Effector memory CD4-positive, alpha-beta T cell (primary cell): ENCODE measurements around the gene HSBP1.

ENCODE experiments used
- DNase-seq, 3 donors: peaks; one replicate each; pipeline ENCODE4 v3.0.0-alpha.2; 2020
- H3K27ac ChIP-seq: 2 replicates; pipeline ENCODE4 v1.7.0; 2013; ENCODE audit warnings: mild to moderate bottlenecking, low read length, moderate library complexity; ENCODE audit not compliant: insufficient read depth, poor library complexity, severe bottlenecking
- H3K27me3 ChIP-seq: replicated peaks from 2 replicates; pipeline ENCODE4 v1.7.0; 2013; ENCODE audit warnings: mild to moderate bottlenecking, low read length; ENCODE audit not compliant: insufficient read depth, control insufficient read depth, poor library complexity, severe bottlenecking
- H3K36me3 ChIP-seq: 2 replicates; pipeline ENCODE4 v1.7.0; 2013; ENCODE audit warnings: mild to moderate bottlenecking, low read length, moderate library complexity; ENCODE audit not compliant: control insufficient read depth, insufficient read depth
- H3K4me1 ChIP-seq: 2 replicates; pipeline ENCODE4 v1.7.0; 2013; ENCODE audit warnings: low read length, mild to moderate bottlenecking; ENCODE audit not compliant: control insufficient read depth, insufficient read depth, poor library complexity, severe bottlenecking
- H3K4me3 ChIP-seq: 2 replicates; pipeline ENCODE4 v1.7.0; 2013; ENCODE audit warnings: low read length, low read depth, mild to moderate bottlenecking; ENCODE audit not compliant: insufficient read depth, poor library complexity, severe bottlenecking
- H3K9me3 ChIP-seq: 2 replicates; pipeline ENCODE4 v1.7.0; 2013; ENCODE audit warnings: mild to moderate bottlenecking, low read length, moderate library complexity; ENCODE audit not compliant: control insufficient read depth

The HSBP1 gene

DNA sequence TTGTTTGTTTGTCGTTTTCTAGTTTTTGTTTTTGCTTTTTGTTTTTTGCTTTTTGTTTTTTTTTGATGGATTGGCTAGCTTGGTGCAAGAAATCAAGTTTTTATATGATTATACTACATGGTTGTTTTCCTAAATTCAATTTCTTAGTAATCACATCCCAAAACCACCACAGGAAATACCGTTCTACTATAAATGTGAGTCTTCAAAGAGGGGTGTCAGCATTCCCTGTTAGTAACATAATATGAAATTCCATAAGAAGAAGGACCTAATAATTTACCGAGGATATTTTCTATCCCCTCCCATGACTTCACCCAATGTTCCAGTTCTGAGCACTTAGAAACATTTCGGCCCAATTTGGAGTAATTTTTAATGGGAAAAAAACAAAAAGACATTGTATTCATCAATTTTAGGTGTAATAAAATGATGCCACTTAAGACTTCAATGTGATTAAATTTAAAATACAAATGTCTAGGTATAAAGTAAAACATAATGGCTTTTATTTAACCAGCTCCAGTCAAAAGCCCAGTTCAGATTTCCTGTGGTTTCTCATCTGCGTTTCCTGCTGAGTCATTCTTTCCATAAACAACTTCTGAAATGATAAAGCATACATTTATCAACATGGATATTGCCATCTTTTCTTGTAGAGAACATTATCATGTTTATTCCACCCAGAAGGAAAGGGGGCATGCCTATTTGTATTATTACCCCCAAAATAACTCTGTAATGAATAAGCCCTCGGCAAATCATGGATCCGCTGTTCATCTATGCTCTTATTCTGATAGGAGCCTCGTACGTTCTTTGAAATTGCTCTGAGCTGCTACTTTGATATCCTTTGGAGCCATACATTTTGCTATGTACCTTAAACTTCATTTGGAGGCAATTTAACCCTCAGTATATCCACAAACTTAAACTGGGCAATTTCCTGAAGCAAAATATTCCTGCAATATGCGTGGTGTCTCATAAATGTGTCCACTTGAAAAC is 28.1 kb downstream of the HSBP1 start:
- Histone ChIP-seq H3K4me1 (peaks cover 4% of the 10 kb centered on the region), H3K27ac (no peak overlapping the region), H3K9me3 (no peaks in the 10 kb centered on the region), H3K4me3 (no peak overlapping the region), H3K27me3 (no peaks in the 10 kb centered on the region), H3K36me3 (no peaks in the 10 kb centered on the region)
- no peak for DNase-seq

- Histone ChIP-seq H3K27me3 (no peaks in the 10 kb centered on the region), H3K36me3 (no peaks in the 10 kb centered on the region), H3K27ac (no peak overlapping the region), H3K9me3 (no peaks in the 10 kb centered on the region), H3K4me3 (no peak overlapping the region), H3K4me1 (peaks cover 4% of the 10 kb centered on the region)
- DNase-seq = no peak
Measured at GRCh38 chr16:83837566-83837965, 29.8 kb downstream of the HSBP1 start.

DNA sequence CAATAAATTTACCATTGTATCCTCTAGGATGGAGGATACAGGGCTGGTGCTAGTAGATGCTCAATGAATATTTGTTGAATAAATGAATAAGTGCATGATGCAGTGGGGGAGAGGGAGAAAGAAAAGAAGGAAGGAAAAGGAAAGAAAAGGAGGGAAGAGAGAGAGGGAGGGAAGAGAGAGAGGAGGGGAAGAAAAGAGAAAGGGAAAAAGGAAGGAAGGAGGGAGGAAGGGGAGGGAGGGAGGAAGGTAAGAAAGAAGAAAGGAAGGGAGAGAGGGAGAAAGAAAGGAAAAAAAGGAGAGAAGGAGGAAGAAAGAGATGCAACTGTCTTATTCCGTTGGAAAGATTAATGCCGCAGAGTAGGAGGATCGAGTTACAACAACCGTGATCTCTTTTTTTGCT is 30.4 kb downstream of the HSBP1 start:
- Histone ChIP-seq H3K9me3 (no peaks in the 10 kb centered on the region), H3K36me3 (no peaks in the 10 kb centered on the region), H3K27ac (no peak overlapping the region), H3K4me3 (no peak overlapping the region), H3K4me1 (peaks cover 4% of the 10 kb centered on the region), H3K27me3 (no peaks in the 10 kb centered on the region)
- no peak for DNase-seq

GRCh38 chr16:83839561-83839960 is 31.8 kb downstream of the HSBP1 start:
- Histone ChIP-seq H3K9me3 (no peaks in the 10 kb centered on the region), H3K4me1 (peaks cover 4% of the 10 kb centered on the region), H3K27ac (no peak overlapping the region), H3K4me3 (no peak overlapping the region), H3K36me3 (no peaks in the 10 kb centered on the region), H3K27me3 (no peaks in the 10 kb centered on the region)
- DNase-seq = no peak

DNA sequence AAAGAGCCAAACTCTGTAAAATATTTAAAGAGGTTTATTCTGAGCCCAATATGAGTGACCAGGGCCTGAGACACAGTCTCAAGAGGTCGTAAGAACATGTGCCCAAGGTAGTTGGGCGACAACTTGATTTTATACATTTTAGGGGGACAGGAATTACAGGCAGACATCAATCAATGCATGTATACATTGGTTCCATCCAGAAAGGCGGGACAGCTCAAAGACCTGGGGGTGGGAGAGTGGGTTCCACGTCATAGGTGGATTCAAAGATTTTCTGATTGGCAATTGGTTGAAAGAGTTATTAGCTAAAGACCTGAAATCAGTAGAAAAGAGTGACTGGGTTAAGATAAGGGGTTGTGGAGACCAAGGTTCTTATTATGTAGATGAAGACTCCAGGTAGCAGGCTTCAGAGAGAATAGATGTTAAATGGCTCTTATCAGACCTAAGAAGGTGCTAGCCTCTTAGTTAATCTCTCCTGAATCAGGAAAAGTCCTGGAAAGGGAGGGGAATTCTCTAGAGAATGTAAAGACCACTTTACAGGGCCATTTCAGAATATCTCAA is 32.4 kb downstream of the HSBP1 start:
- H3K27ac ChIP-seq = no peak overlapping the region
- H3K4me3 ChIP-seq = no peak overlapping the region
- H3K36me3 ChIP-seq = no peaks in the 10 kb centered on the region
- no peak for DNase-seq
- H3K9me3 ChIP-seq = no peaks in the 10 kb centered on the region
- peaks cover 4% of the 10 kb centered on the region for H3K4me1 ChIP-seq
- H3K27me3 ChIP-seq = no peaks in the 10 kb centered on the region

- Histone ChIP-seq H3K4me3 (no peak overlapping the region), H3K27me3 (no peaks in the 10 kb centered on the region), H3K36me3 (no peaks in the 10 kb centered on the region), H3K4me1 (no peaks in the 10 kb centered on the region), H3K27ac (no peak overlapping the region), H3K9me3 (no peaks in the 10 kb centered on the region)
- no peak for DNase-seq
Measured at GRCh38 chr16:83842291-83842690, 34.5 kb downstream of the HSBP1 start.

GRCh38 chr16:83842756-83843507 is 35.2 kb downstream of the HSBP1 start:
- H3K9me3 ChIP-seq = no peaks in the 10 kb centered on the region
- no peak for DNase-seq

DNA sequence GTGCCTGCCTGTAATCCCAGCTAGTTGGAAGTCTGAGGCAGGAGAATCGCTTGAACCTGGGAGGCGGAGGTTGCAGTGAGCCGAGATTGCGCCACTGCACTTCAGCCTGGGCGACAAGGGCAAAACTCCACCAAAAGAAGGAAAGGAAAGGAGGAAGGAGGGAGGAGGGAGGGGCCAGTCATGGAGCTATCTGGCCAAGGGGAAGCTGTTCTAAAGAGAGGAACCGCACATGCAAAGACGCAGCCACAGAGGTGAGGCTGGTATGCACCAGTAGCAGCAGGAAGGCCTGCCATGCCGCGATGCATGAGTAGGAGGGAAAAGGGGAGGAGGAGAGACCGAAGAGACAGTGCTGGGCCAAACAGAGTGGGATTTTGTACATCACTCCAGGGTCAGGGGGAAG is 35.9 kb downstream of the HSBP1 start:
- H3K9me3 ChIP-seq = no peaks in the 10 kb centered on the region
- H3K4me1 ChIP-seq = no peaks in the 10 kb centered on the region
- H3K27ac ChIP-seq = no peak overlapping the region
- H3K36me3 ChIP-seq = no peaks in the 10 kb centered on the region
- H3K4me3 ChIP-seq = no peak overlapping the region
- DNase-seq = no peak
- H3K27me3 ChIP-seq = no peaks in the 10 kb centered on the region

More at GRCh38 chr16:83842756-83843507, 35.2 kb downstream of the HSBP1 start:
- Histone ChIP-seq H3K27me3 (no peaks in the 10 kb centered on the region), H3K4me3 (no peak overlapping the region), H3K4me1 (no peaks in the 10 kb centered on the region), H3K36me3 (no peaks in the 10 kb centered on the region), H3K27ac (no peak overlapping the region)

GRCh38 chr16:83845263-83845662 is 37.5 kb downstream of the HSBP1 start:
- H3K36me3 ChIP-seq = no peaks in the 10 kb centered on the region
- no peak overlapping the region for H3K27ac ChIP-seq
- no peaks in the 10 kb centered on the region for H3K9me3 ChIP-seq
- DNase-seq = no peak
- H3K4me1 ChIP-seq = no peaks in the 10 kb centered on the region
- no peaks in the 10 kb centered on the region for H3K27me3 ChIP-seq
- H3K4me3 ChIP-seq = no peak overlapping the region
